GM18502 (cell line): Measurements from ENCODE around the gene NOP10.

Source experiments
- ATAC-seq: cut with Tn5 transposase; IDR thresholded peaks from one replicate; pipeline ENCODE4 v1.9.1; 2021; ENCODE audit warnings: mild to moderate bottlenecking; ENCODE audit not compliant: unreplicated experiment, poor library complexity

NOP10 gene

GRCh38 chr15:34335176-34336032 is 7.5 kb downstream of the NOP10 start:
- ATAC-seq = no peak

- ATAC-seq = no peak
Measured at GRCh38 chr15:34334672-34335071, 8.3 kb downstream of the NOP10 start.

GRCh38 chr15:34332553-34333120 is 10.3 kb downstream of the NOP10 start:
- no peak for ATAC-seq

DNA sequence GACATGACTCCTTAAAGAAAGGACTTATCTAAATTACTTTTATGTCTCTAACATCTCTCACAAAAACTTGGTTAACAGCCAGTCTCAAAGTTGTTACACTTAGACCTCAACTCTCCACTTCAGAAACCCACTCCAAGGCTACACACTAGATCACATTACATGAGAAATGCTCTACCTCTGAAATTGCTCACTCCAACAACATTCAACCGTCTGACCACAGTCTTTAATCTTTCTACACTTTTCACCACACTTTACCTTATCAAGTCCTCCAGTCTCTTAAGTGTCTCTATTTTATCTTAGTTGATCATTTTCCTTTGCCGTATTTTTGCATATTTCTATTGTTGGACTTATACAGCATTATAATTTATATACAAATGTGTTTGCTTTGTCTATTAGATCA is 11.1 kb downstream of the NOP10 start:
- ATAC-seq = no peak

GRCh38 chr15:34330279-34330678 is 12.7 kb downstream of the NOP10 start:
- ATAC-seq = no peak

DNA sequence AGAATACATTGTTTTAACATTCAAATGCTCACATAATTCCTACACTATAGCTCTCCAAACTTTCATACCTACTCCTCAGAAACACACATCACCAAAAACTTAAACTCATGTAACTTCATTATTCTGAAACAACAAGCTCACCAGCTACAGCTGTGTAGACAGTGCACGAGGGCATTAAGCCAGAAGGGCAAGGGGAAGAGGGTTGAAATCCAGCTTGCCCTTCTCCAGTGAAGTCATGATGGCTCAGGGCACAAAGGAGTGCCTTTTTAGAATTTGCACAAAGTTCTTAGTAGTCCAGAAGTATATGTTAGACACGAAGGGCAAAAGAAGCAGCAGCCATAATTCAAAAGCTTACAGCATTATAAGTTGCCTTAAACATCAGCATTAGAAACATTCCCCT is 13.9 kb downstream of the NOP10 start:
- no peak for ATAC-seq

GRCh38 chr15:34327906-34328305 is 15.0 kb downstream of the NOP10 start:
- no peak for ATAC-seq

DNA sequence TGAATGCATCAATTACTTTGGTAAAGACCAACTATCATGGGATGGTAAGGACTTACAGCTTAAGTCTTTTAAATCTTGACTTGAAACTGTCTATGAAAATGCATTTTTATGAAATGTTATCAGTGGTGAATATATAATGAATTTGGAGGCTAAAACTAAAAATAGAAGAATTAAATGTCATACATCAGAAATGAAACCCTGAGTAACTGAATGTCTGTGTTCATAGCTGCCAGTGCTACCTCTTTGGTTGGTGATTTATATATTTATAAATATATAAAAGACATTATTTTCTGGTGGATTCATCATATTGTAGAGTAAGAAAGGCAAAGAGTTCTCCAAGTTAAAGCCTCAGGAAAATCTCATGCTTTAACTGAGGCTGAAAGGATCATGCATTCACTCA is 17.6 kb downstream of the NOP10 start:
- no peak for ATAC-seq

- ATAC-seq = no peak
Measured at GRCh38 chr15:34324933-34325332, 18.0 kb downstream of the NOP10 start.

DNA sequence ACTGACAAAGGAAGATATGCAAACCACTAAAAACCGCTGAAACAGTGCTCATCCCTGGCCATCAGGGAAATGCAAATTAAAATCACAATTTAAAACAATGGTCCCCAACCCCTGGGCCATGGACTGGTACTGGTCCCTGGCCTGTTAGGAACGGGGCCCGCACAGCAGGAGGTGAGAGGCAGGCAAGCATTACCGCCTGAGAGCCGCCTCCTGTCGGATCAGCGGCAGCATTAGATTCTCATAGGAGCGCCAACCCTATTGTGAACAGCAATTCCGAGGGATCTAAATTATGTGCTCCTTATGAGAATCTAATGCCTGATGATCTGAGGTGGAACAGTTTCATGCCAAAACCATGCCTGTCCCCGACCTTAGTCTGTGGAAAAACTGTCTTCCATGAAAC is 19.7 kb downstream of the NOP10 start:
- ATAC-seq = no peak

GRCh38 chr15:34318277-34319079 is 24.5 kb downstream of the NOP10 start:
- ATAC-seq = peak; percentile 73

DNA sequence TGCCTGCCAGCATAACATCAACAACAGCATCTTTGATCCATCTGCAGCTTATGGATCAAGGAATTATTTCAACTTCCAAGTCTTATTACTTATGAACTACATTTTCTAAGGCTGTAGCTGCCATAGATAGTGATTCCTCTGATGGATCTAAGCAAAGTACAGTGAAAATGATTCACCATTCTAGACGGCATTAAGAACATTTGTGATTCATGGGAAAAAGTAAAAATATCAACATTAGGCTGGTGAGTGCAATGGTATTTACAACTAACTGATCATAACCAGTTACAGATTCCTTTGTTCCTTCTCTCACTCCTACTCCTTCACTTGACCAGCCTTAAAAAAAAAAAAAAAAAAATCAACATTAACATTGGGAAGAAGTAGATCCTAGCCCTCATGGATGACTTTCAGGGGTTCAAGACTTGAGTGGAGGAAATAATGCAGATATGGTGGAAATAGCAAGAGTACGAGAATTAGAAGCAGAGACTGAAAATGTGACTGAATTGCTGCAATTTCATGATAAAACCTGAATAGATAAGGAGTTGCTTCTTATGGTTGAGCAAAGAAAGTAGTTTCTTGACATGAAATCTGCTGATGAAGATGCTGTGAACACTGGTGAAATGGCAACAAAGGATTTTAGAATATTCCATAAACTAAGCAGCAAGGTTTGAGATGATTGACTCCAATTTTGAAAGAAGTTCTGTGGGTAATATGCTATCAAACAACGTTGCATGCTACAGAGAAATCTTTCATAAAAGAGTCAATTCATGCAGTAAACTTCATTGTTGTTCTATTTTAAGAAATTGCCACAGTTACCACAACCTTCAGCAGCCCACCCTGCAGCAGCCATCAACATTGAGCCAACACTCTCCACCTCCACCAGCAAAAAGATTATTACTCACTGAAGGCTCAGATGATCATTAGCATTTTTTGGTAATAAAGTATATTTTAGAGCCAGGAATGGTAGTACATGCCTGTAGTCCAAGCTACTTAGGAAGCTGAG is 28.1 kb downstream of the NOP10 start:
- no peak for ATAC-seq

DNA sequence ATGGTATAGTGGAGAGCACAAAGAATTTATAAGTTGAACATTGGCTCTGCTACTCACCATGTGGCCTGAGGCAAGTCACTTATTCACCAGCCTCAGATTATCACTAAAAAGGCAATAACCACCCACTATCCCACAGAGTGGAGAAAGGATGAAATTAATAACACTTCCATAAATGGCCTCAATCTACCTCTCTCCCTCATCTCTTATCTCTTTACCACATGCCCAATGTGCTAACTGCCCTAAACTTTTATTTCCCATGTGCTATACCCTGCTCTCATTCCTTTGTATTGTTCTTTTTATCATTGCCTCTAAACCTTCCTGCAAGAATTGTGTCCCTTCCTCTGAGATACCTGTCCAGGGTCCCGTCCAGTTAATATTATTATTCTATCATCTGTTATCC is 31.4 kb downstream of the NOP10 start:
- ATAC-seq = no peak

- ATAC-seq = no peak
Measured at GRCh38 chr15:34304613-34305012, 38.3 kb downstream of the NOP10 start.

DNA sequence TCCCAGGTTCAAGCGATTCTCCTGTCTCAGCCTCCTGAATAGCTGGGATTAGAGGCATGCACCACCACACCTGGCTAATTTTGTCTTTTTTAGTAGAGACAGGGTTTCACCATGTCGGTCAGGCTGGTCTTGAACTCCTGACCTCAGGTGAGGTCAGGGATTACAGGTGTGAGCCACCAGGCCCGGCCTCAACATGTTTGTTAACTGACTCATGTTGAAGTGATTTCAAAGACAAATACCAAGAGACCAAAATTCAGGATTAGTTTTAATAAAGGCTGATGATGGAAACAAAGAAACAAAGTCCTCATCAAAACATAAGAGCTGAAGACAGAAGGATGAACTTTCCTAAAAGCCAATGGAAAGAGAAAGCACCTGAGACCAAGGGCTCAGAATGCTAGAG is 41.9 kb downstream of the NOP10 start:
- no peak for ATAC-seq

DNA sequence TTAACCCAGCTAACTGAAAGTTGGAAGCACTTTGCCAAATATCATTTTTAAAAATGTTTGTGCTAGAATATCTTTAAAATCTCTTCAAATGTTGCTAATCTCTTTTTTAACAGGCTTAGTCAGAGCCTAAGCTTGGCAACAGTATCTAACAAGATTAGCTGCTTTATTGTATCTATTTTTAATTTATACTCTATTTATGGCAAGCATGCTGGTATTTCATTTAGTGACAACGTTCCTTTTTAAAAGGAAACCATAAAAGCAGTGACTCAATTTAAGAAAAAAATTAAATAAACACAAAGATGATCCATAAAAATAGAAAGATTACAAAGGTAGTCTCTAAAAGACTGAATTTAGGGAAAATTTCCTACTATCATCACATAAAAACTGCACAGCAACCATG is 45.9 kb downstream of the NOP10 start:
- no peak for ATAC-seq

GRCh38 chr15:34292621-34293020 is 50.3 kb downstream of the NOP10 start:
- ATAC-seq = no peak
